Vagina (tissue), 2 donors: ENCODE results near the gene RYR3.

Experiments used
- POLR2A ChIP-seq, 2 donors: fragments of 450-650 bp; IDR thresholded peaks; one replicate each; pipeline ENCODE4 v1.6.1; 2017; ENCODE audit warnings: antibody characterized with exemption in 2 of 2, mild to moderate bottlenecking in 2 of 2, moderate library complexity in 2 of 2
- POLR2AphosphoS5 ChIP-seq, 2 donors: sonication (generic); formaldehyde crosslinking; IDR thresholded peaks; one replicate each; pipeline ENCODE4 v1.9.0; 2017; ENCODE audit warnings: antibody characterized with exemption in 2 of 2, mild to moderate bottlenecking in 2 of 2, low read depth in 1 of 2; ENCODE audit not compliant: insufficient read depth in 1 of 2
- TF ChIP-seq, protein P1 (sequence below), 3 experiments: fragments of 450-650 bp in 2 of 3; fragments of 200-600 bp in 1 of 3; sonication (generic) in 1 of 3; IDR thresholded peaks; one replicate each; pipeline ENCODE4 v1.5.1; 2017 to 2019; ENCODE audit warnings: antibody characterized with exemption in 3 of 3, mild to moderate bottlenecking in 2 of 3, moderate library complexity in 2 of 3

DNA sequence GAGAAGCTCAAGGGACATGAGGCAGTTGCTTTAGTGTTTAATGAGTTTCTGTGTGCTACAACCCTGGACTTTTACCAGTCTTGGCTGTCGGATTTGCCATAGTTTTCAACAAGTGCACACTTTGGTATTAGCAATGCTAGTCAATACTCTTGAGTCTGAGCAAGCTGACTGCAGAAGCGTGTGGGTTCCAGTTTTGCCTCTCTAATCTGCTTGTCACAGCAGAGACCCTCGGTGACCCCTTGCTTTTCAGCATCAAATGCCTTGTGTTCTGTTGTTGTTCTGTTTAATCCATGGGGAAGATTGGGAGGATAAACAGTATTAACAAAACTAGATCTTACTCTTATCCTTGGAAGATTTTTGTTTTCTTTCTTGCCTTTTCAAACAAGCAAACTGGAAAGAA is 463.2 kb downstream of the RYR3 start:
- TF ChIP-seq POLR2A (IDR thresholded peaks at IDR 0.05) (no peak), POLR2AphosphoS5 (IDR thresholded peaks at IDR 0.05; ENCODE audit: insufficient read depth in 1 of 2, low read depth in 1 of 2) (no peak)
- TF ChIP-seq, protein P1, sequence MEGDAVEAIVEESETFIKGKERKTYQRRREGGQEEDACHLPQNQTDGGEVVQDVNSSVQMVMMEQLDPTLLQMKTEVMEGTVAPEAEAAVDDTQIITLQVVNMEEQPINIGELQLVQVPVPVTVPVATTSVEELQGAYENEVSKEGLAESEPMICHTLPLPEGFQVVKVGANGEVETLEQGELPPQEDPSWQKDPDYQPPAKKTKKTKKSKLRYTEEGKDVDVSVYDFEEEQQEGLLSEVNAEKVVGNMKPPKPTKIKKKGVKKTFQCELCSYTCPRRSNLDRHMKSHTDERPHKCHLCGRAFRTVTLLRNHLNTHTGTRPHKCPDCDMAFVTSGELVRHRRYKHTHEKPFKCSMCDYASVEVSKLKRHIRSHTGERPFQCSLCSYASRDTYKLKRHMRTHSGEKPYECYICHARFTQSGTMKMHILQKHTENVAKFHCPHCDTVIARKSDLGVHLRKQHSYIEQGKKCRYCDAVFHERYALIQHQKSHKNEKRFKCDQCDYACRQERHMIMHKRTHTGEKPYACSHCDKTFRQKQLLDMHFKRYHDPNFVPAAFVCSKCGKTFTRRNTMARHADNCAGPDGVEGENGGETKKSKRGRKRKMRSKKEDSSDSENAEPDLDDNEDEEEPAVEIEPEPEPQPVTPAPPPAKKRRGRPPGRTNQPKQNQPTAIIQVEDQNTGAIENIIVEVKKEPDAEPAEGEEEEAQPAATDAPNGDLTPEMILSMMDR (IDR thresholded peaks at IDR 0.05): no peak
